Left kidney (tissue), 8 donors: Measurements from ENCODE around the gene GPR4. TPM values are rescaled to one million over a fixed set of nuclear protein-coding genes. Genes with fewer than 3 reads are reported as not detected.

ENCODE experiments used
- DNase-seq: peaks from one replicate; pipeline ENCODE4 v3.0.0-alpha.2; 2013
- long read RNA-seq, 8 donors: transcript quantifications; one replicate each; lab custom pipeline, GENCODE V29; 2026
- polyA plus RNA-seq: library from polyadenylated mRNA; unstranded; fragments of 120-200 nt; gene quantifications from one replicate; pipeline ENCODE4 v1.2.1, GENCODE V29; 2013; ENCODE audit not compliant: insufficient read length

GPR4 gene
- polyA plus RNA-seq = 5.2 TPM
- long read RNA-seq, donor 1, partial matches to known transcripts = 0 of 2 reads
- long read RNA-seq, donor 1, other reads (novel, unspliced or antisense) = 0 of 2 reads
- long read RNA-seq, donor 2, partial matches to known transcripts = 0 of 2 reads
- long read RNA-seq, donor 2, other reads (novel, unspliced or antisense) = 0 of 2 reads
- long read RNA-seq, donor 3, partial matches to known transcripts = 0 of 3 reads
- long read RNA-seq, donor 3, other reads (novel, unspliced or antisense) = 0 of 3 reads
- long read RNA-seq, donor 4 = 0 reads
- long read RNA-seq, donor 5, partial matches to known transcripts = 0 of 1 reads
- long read RNA-seq, donor 5, other reads (novel, unspliced or antisense) = 0 of 1 reads
- long read RNA-seq, donor 6, partial matches to known transcripts = 0 of 1 reads
- long read RNA-seq, donor 6, other reads (novel, unspliced or antisense) = 0 of 1 reads
- long read RNA-seq, donor 7, partial matches to known transcripts = 0 of 1 reads
- long read RNA-seq, donor 7, other reads (novel, unspliced or antisense) = 0 of 1 reads
- long read RNA-seq, donor 8 = 0 reads

- DNase-seq = no peak
These were observed at the start of gene GPR4 for GRCh38 chr19:45601524-45602374. Gene GPR4, minus strand, starts transcription at chr19:45602212. Its CDS starts 10,346 bp downstream, at chr19:45591866.

DNA sequence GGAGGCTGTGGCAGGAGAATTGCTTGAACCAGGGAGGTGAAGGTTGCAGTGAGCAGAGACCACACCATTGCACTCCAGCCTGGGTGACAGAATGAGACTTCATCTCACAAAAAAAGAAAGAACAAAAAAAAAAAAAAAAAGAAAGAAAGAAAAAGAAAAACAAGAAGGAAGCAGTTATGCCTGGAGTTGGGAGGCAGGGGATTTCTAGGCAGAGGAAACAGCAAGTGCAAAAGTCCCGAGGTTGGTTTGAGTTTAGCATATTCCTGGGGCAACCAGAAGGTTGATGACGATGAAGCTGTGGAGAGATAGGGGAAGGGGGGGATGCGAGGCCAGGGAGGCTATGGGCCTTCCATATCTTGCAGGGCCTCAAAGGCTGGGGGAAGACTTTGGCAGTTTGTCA lies 48.7 kb upstream of the GPR4 start:
- no peak for DNase-seq

DNA sequence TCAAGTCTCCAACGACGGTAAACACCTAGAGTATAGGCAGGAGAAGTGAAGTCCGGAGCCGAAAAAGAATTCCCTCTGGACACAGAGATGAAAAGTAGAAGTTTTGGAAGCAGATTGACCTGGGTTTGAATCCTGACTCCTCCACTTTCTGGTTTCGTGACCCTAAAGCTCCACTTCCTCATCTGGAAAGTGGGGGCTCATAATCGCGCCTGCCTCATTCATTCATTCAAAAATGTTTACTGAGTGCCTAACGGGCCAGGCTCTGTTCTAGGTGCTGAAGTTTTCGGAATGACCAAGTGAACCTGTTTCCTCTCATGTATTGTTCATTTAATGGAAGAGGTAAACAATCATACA lies 44.3 kb upstream of the GPR4 start:
- DNase-seq = no peak

DNA sequence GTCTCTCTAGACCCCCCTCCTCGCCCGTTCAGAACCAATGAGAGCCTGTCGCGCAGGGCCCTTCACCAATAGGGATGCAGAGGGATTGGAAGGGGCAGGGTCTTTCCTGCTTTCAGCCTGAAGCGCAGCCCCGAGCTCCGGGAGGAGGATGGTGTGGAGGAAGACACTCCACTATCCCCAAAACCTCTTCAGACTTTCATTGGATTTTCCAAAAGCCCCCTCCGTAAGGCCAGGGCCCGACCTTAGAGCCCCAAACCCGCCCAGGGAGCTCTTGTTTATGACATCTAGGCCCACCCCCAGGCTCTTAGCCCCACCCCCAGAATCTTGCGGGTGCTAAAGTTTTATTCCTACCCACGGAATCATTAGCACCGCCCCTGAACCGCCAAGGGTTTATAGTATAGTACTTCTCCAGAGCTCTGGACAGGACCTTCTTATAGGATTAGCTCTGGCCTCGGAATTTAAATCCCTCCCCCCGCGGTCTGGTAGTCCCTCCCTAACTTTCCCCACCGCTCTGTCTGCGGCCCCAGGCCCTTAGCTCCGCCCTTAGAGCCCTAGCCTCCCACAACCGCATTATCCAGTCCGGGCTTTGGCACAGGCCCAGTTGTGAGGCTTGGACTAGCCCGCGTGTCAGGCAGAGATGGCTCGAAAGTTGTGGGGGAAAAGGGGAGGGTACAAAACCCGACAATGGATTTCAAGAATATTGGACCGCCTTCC lies 43.8 kb upstream of the GPR4 start:
- peak; percentile 74 for DNase-seq

- DNase-seq = no peak
These were observed 43.1 kb upstream of the GPR4 start for GRCh38 chr19:45645068-45645630.

DNA sequence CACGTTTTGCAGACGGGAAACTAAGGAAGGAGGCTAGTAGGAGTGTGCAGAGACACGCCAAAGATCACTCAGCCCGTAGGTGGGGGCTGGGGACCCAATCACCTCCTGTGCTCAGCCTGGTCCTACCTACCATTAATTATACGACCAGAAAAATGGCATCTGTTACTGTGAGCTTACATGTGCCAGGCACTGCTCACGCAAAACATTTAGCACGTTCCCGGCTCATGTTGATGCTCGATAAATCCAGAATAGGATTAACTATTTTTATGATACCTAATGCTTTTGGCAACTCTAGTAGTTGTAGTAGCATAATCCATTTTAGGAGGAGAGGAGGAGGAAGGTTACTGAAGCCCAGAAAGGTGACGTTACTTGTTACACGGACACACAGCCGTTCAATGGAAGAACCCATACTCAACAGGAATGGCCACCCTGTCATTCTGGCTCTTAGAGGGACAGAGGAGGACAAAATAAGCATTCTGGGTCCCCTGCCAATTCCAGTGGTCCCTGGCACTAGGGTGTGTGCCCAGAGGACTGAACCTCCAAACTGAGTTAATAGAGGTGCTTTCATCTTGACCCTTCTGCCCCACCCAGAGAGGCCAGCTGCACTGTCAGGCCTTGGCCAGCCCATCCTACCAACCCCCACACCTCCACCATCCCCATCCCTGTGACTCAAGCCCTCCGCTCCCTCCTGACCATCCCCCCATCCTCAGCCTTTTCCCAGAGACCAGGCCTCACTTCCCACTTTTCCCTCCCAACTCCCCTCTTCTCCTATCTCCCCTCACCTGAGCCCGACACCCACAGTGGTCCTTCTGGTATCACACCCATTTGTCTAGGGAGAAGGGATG lies 42.1 kb upstream of the GPR4 start:
- no peak for DNase-seq

GRCh38 chr19:45643024-45643926 lies 41.3 kb upstream of the GPR4 start:
- peak; percentile 77 for DNase-seq

- peak; percentile 82 for DNase-seq
These were observed 39.5 kb upstream of the GPR4 start for GRCh38 chr19:45641274-45642105.

- DNase-seq = no peak
These were observed 38.8 kb upstream of the GPR4 start for GRCh38 chr19:45640849-45641273.

GRCh38 chr19:45638930-45639729 lies 37.1 kb upstream of the GPR4 start, which contains the start of gene EML2:
Gene EML2, minus strand, starts transcription at chr19:45639397. Its CDS starts 21 bp downstream, at chr19:45639376.
- no peak for DNase-seq

DNA sequence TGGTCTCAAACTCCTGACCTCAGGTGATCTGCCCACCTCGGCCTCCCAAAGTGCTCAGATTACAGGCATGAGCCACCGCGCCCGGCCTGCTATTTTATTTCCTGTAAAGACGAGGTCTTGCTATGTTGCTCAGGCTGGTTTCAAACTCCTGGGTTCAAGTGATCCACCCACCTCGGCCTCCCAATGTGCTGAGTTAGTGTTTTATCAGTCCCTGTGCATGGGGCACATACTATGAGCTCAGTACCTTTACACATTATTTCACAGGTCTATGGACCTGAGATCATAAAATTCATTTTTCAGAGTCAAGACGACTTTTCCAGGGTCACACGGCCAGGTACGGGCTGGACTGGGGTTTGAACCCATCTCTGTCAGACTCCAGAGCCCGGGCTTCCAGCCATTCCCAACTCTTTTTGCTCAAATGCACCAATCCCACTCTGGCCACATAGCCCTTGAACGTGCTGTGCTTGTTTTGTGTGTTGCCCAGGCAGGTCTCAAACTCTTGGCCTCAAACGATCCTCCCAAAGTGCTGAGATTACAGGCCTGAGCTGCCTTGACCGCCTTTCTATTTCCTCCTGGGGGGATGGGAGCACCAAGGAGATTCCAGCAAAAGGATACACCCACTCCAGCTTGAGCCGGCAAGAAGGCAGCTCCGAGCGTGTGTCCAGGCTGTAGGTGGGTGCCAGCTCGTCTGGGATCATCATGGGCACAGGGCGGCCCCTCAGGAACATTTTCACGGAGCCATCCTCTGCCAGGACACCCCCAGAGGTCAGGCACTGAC lies 36.1 kb upstream of the GPR4 start:
- no peak for DNase-seq

DNA sequence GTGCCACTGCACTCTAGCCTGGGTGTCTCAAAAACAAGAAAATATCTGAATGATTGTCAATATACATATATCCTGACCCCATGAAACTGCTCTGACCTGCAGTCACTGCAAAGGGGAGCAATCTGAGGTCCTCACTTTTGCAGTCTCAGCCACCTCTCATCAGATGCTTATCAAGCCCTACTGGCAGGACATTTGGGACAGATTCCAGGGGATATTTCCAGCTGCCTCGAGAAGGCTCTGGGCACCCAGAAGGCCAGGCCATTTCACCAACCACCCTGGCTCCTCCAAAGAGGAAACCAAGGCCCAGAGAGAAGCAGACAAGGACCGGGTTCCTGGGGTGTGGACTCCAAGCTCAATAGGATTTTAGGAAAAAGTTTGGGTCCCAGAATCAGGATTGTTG lies 34.9 kb upstream of the GPR4 start:
- DNase-seq = no peak

DNA sequence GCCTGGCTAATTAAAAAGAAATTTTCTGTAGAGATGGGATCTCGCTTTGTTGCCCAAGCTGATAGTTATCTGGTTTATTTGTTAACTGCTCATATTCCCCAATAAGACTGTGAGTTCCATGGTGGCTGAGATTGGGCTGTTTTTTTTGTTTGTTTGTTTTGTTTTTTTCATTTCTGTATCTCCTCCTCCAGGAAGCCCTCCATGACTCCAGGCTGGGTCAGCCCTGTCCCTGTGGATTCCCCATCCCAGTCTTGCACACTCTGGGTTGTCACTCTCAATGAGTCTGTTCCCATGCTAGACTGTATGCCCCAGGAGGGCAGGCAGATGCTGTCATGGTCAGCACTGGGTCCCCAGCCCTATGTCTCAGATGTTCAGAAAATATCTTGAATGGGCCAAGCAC lies 34.3 kb upstream of the GPR4 start:
- DNase-seq = no peak

- DNase-seq = no peak
These were observed 30.6 kb upstream of the GPR4 start for GRCh38 chr19:45632468-45633196.

- DNase-seq = no peak
These were observed 28.5 kb upstream of the GPR4 start for GRCh38 chr19:45630463-45630862.

- no peak for DNase-seq
These were observed 27.7 kb upstream of the GPR4 start for GRCh38 chr19:45629704-45630103.
